ENCODE results near the gene PRMT7. TPM values are rescaled to one million over a fixed set of nuclear protein-coding genes. Genes with fewer than 3 reads are reported as not detected.
A peak's percentile ranks its signal among the peaks of the same experiment; 100 is the strongest.

PRMT7 gene
- total RNA-seq, 1 donor from 2014 or later, result 27.7 TPM

- ATAC-seq (peak; percentile 83), DNase-seq (ENCODE audit: low spot score) (peak; percentile 96)
Observed at GRCh38 chr16:68387301-68387700, 76.5 kb downstream of the PRMT7 start.

DNA sequence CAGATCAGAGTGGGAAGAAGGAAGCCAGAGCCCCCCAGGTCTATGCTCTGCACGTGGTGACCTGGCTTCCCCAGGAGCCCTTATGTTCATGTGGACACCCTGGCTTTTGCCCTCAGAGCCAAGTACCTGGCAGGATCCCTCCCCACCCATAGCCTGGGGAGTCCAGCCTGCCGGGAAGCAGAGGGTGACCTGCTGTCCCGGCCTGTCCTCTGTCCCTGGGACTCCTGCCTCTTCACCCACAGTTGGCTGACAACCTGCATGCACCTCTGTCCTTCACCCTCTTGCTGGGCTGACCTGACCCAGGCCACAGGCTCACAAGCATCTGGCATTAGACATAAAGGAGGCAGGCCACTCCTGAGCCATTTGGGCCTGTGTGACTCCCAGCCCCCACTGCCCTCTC is 77.3 kb downstream of the PRMT7 start:
- peak; percentile 96 for DNase-seq (ENCODE audit: low spot score)
- peak; percentile 73 for ATAC-seq

- DNase-seq (ENCODE audit: low spot score) (no peak), ATAC-seq (no peak)
Observed at GRCh38 chr16:68389006-68389405, 78.2 kb downstream of the PRMT7 start.

DNA sequence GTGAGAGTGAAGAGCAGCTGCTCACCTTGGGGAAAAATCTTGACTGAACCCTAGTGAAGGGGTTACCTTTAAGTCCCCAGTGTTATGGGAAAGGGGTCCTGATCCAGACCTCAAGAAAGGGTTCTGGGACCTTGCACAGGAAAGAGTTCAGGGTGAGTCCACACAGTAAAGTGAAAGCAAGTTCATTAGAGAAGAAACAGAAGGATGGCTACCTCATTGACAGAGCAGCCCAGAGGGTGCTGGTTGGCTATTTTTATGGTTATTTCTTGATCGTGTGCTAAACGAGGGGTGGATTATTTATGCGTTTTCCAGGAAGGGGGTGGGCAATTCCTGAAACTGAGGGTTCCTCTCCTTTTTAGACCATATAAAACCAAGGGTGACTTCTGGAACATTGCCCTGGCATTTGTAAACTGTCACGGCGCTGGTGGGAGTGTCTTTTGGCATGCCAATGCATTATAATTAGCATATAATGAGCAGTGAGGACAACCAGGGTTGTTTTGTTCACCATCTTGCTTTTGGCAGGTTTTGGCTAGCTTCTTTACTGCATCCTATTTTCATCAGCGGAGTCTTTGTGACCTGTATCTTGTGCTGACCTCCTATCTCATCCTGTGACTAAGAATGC is 79.0 kb downstream of the PRMT7 start:
- ATAC-seq, result no peak
- no peak for DNase-seq (ENCODE audit: low spot score)

DNA sequence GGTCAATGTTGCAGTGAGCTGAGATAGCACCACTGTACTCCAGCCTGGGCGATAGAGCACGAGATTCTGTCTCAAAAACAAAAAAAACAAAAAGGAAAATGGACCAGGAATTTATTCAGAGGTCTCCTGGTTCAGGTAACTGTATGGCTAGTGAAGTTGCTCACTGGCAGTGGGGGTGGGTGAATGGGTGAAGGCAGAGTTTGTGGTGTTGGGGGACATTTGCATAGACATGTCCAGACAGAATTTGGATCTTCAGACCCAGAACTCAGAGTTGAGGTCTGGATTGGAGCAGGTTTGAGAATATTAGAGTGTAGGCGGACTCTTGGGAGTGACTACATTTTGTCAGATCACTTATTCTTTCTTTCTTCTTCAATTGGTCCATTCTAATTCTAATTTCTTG is 82.5 kb downstream of the PRMT7 start:
- no peak for DNase-seq (ENCODE audit: low spot score)
- no peak for ATAC-seq

GRCh38 chr16:68395167-68395786 is 84.5 kb downstream of the PRMT7 start:
- DNase-seq (ENCODE audit: low spot score), result no peak
- ATAC-seq, result no peak

GRCh38 chr16:68395815-68396214 is 85.0 kb downstream of the PRMT7 start:
- no peak for DNase-seq (ENCODE audit: low spot score)
- ATAC-seq, result no peak

GRCh38 chr16:68396481-68396880 is 85.7 kb downstream of the PRMT7 start:
- ATAC-seq (peak; percentile 98), DNase-seq (ENCODE audit: low spot score) (peak; percentile 66)

- no peak for DNase-seq (ENCODE audit: low spot score)
- no peak for ATAC-seq
Observed at GRCh38 chr16:68397710-68398201, 86.9 kb downstream of the PRMT7 start.

DNA sequence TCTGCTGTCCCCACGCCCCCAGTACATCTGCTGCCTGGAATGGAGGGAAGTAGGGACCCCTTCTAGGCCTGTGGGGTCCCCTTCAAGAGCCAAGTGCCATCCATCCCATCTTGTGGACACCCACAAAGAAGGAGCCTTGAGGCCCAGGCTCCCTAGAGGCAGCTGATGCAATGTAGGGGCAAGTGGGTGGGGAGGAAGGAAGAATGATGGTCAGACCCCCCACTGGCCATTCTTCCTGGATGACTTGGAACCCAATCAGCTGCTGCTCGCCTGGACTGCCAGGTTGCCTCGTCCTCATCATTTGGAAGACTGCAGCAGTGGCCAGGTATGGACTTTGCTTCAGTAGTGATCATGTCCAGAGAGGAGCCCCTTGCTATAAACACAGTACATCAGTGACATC is 88.6 kb downstream of the PRMT7 start:
- no peak for DNase-seq (ENCODE audit: low spot score)
- ATAC-seq, result no peak

GRCh38 chr16:68400083-68400923 is 89.5 kb downstream of the PRMT7 start:
- ATAC-seq (no peak), DNase-seq (ENCODE audit: low spot score) (no peak)

DNA sequence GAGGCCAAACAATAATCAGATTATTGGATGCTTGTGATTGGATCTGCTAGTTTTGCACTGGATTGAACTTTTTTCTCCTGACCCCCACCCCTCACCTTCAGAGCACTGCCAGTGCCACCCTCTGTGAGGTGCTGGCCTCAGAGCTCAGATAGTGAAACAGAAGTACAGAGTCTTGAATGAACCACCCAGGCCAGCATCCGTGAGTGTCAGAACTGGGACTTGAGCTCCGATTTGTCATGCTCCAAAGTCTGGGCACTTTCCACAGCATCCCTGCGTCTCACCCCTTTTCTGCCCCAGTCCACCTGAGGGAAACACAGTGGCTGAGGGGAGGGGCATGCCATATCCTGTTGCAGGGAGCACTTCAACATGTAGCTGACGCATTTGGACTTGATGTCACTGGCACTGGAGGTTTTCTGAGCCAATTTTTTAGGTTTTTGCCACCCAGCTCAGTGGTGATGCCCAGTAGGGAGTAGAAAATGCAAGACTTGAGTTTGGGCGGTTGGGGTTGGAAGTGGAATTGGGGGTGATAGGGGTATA is 90.2 kb downstream of the PRMT7 start:
- ATAC-seq, result no peak
- DNase-seq (ENCODE audit: low spot score), result no peak

- ATAC-seq (no peak), DNase-seq (ENCODE audit: low spot score) (no peak)
Observed at GRCh38 chr16:68401871-68402747, 91.3 kb downstream of the PRMT7 start.

- no peak for DNase-seq (ENCODE audit: low spot score)
- ATAC-seq, result no peak
Observed at GRCh38 chr16:68402748-68403040, 91.9 kb downstream of the PRMT7 start.

GRCh38 chr16:68403177-68403576 is 92.4 kb downstream of the PRMT7 start:
- ATAC-seq, result peak; percentile 56
- no peak for DNase-seq (ENCODE audit: low spot score)

GRCh38 chr16:68403704-68404103 is 92.9 kb downstream of the PRMT7 start:
- ATAC-seq, result no peak
- DNase-seq (ENCODE audit: low spot score), result no peak

GRCh38 chr16:68404736-68405345 is 94.0 kb downstream of the PRMT7 start:
- ATAC-seq (peak; percentile 76), DNase-seq (ENCODE audit: low spot score) (peak; percentile 71)

GRCh38 chr16:68406458-68407152 is 95.8 kb downstream of the PRMT7 start:
- DNase-seq (ENCODE audit: low spot score) (no peak), ATAC-seq (peak; percentile 45)

All from left lobe of liver (tissue), 2 donors.